SJSA1 (cell line): ENCODE measurements around the gene CLDN22. TPM values are rescaled to one million over a fixed set of nuclear protein-coding genes. Genes with fewer than 3 reads are reported as not detected.

Experiments
- DNase-seq, 2 experiments: peaks; one replicate each; pipeline ENCODE4 v3.0.0-alpha.2; 2015 to 2020; ENCODE audit warnings: low spot score in 2 of 2, low read depth in 1 of 2
- H3K27ac ChIP-seq: fragments of 250-450 bp; sonication (Bioruptor Pico); 2 replicates; pipeline ENCODE4 v1.5.1; 2020; ENCODE audit warnings: mild to moderate bottlenecking, moderate library complexity
- H3K27me3 ChIP-seq: fragments of 250-450 bp; sonication (Bioruptor Pico); replicated peaks from 2 replicates; pipeline ENCODE4 v1.5.1; 2020; ENCODE audit warnings: mild to moderate bottlenecking, moderate library complexity
- H3K36me3 ChIP-seq: fragments of 250-450 bp; sonication (Bioruptor Pico); 2 replicates; pipeline ENCODE4 v1.5.1; 2020; ENCODE audit warnings: mild to moderate bottlenecking
- H3K4me1 ChIP-seq: fragments of 250-450 bp; sonication (Bioruptor Pico); replicated peaks from 2 replicates; pipeline ENCODE4 v1.6.1; 2021; ENCODE audit warnings: mild to moderate bottlenecking
- H3K4me3 ChIP-seq: fragments of 250-450 bp; sonication (Bioruptor Pico); 2 replicates; pipeline ENCODE4 v1.5.1; 2020; ENCODE audit warnings: mild to moderate bottlenecking
- H3K9me3 ChIP-seq: fragments of 250-450 bp; sonication (Bioruptor Pico); replicated peaks from 2 replicates; pipeline ENCODE4 v1.5.1; 2020; ENCODE audit warnings: mild to moderate bottlenecking
- total RNA-seq: library from RNA; depleted of rRNA; stranded (reverse); fragments of >200 nt; shearing (Covaris generic); gene quantifications from 2 replicates; pipeline ENCODE4 v1.2.3, GENCODE V29; 2014; rRNA removed

CLDN22 gene
- not detected in 2 replicates for total RNA-seq

DNA sequence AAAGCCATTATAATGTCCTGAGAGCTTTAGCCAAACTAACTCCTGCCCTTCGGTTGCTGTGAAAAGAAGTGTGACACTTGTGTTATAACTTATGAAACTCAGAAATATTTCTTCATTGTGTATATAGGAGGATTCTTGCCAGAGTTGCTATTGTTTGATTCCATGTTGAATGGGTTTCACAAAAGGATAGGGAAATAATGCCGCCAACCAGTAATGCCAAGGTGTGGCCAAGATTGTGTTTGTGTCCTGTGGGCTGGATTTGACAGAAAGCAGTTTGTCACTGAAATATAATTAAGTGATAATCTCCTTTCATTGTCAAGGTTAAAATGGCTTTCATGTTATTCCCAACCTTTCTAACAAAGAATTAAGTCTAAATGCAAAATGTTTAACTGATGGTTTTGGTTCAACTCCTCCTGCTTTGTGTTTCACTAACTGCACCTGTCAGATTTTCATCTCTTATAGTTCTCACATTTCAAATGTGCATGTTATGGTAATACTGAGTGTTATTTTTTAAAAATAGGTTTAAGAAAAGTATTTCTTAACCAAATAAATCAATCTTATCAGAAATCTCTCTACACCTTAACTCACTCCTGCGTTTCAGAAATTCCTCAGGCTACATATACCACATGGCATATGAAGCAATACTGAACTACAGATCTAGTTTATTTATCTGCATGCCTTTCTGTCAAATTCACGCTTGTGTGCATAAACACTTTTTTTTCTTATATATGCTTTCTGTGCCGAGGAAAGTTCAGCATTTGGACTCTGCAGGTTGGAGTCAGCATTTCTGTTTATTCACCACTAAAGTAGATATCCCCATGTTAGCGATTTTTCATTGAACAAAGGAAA, at the start of gene CLDN22:
TSS of gene CLDN22 (minus strand) at position 66 of the 849 bp plus-strand sequence. CDS start at position 8, 58 bp downstream.
- Histone ChIP-seq H3K27ac (no peak within 1 kb of the TSS), H3K4me3 (no peak within 1 kb of the TSS), H3K36me3 (peaks cover 22% of the 10 kb centered on the region), H3K27me3 (no peaks in the 10 kb centered on the region), H3K4me1 (no peaks in the 10 kb centered on the region), H3K9me3 (no peaks in the 10 kb centered on the region; the same call in 1 of the 2 replicates)
- DNase-seq, result no peak

- no peaks in the 10 kb centered on the region for H3K4me1 ChIP-seq
- H3K27ac ChIP-seq, result no peak overlapping the region
- H3K4me3 ChIP-seq, result no peak overlapping the region
- DNase-seq, result no peak
- no peaks in the 10 kb centered on the region for H3K9me3 ChIP-seq
- H3K36me3 ChIP-seq, result no peaks in the 10 kb centered on the region
- H3K27me3 ChIP-seq, result no peaks in the 10 kb centered on the region
Measured at GRCh38 chr4:183369073-183369472, 49.0 kb upstream of the CLDN22 start.

DNA sequence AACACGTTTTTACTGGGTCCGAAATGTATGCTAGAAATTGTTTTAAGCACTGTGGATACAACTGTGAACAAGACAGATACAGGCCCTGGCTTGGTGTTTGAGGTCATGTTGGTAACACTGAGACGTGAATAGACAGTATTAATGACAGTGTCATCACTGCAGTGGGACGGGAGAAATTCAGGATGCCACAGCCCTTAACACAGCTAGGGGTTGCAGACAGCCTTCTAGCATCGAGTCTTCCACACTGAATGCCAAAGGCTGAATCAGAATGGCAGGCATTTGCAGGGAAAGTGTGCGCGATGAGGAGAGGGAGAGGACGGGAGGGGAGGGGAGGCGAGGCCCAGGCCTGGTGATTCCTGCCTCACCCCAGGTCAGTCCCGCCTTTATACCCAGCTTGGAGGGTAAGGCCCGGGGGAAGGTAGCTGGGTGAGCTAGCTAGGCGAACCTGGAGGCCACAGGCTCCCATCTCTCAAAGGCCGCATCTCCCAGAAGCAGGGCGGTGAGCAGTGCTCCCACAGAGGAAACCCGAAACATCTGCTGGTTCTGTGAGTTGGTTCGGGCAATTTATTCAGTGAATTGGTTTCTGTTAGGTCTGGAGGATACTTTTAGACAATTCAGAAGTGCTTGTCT, 46.2 kb upstream of the CLDN22 start:
- Histone ChIP-seq H3K9me3 (no peaks in the 10 kb centered on the region; the same call in 1 of the 2 replicates), H3K4me3 (no peak overlapping the region), H3K27ac (no peak overlapping the region), H3K36me3 (no peaks in the 10 kb centered on the region), H3K27me3 (no peaks in the 10 kb centered on the region), H3K4me1 (no peaks in the 10 kb centered on the region)
- DNase-seq, result no peak

DNA sequence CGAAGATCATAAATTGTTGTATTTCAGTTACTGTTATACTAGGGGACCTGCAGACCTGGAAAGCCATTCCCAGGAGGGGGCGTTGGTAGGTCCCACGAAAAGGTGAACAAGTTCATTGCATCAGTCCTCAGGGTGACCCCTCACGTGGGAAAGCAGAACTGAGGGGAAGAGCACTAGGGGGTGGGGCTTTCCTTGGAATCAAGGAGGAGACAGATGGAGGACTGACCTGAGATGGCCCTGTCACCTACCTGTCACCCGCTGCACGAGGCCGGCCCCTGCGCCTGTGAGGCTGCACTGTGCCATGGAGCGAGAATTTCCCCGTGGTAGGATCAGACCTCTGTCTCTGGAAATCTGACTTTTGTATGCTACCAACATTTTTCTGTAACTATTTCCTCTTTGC, 43.9 kb upstream of the CLDN22 start:
- H3K27me3 ChIP-seq, result no peaks in the 10 kb centered on the region
- H3K4me3 ChIP-seq, result no peak overlapping the region
- no peak overlapping the region for H3K27ac ChIP-seq
- no peaks in the 10 kb centered on the region for H3K4me1 ChIP-seq
- H3K9me3 ChIP-seq, result no peaks in the 10 kb centered on the region; the same call in none of the 2 replicates
- no peak for DNase-seq
- H3K36me3 ChIP-seq, result no peaks in the 10 kb centered on the region

GRCh38 chr4:183362916-183363542, 43.0 kb upstream of the CLDN22 start:
- Histone ChIP-seq H3K27ac (no peak overlapping the region), H3K4me3 (no peak overlapping the region), H3K4me1 (no peaks in the 10 kb centered on the region), H3K9me3 (peaks cover 8% of the 10 kb centered on the region), H3K36me3 (no peaks in the 10 kb centered on the region), H3K27me3 (no peaks in the 10 kb centered on the region)
- no peak for DNase-seq

DNA sequence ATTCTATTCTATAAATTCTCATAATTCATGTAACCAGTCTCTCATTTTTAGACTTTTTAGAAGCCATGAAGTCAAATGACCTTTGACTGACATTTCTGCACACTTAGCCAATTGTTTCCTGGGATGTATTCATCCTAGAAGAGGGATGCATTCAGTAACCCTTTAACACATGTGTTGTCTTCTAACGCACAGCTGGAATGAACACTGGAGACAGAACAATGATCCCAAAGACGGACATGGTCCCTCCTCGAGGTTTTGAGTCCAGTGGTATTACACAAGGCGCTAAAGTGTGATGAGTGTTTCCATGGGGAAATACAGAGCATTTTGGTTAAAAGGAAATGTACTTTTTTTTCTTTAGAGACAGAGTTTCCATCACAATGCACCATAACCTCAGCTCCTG, 42.0 kb upstream of the CLDN22 start:
- H3K27me3 ChIP-seq, result no peaks in the 10 kb centered on the region
- H3K27ac ChIP-seq, result no peak overlapping the region
- no peaks in the 10 kb centered on the region for H3K4me1 ChIP-seq
- DNase-seq, result no peak
- H3K9me3 ChIP-seq, result peaks cover 8% of the 10 kb centered on the region
- no peak overlapping the region for H3K4me3 ChIP-seq
- no peaks in the 10 kb centered on the region for H3K36me3 ChIP-seq

GRCh38 chr4:183360161-183360919, 40.3 kb upstream of the CLDN22 start:
- DNase-seq, result no peak
- H3K27me3 ChIP-seq, result no peaks in the 10 kb centered on the region
- peaks cover 6% of the 10 kb centered on the region; the same call in 1 of the 2 replicates for H3K4me1 ChIP-seq
- H3K9me3 ChIP-seq, result peaks cover 8% of the 10 kb centered on the region
- H3K27ac ChIP-seq, result peak overlapping the region; percentile 35
- H3K4me3 ChIP-seq, result no peak overlapping the region
- no peaks in the 10 kb centered on the region for H3K36me3 ChIP-seq

- H3K4me1 ChIP-seq, result peaks cover 6% of the 10 kb centered on the region; the same call in 1 of the 2 replicates
- no peaks in the 10 kb centered on the region for H3K36me3 ChIP-seq
- H3K27ac ChIP-seq, result no peak overlapping the region
- H3K27me3 ChIP-seq, result no peaks in the 10 kb centered on the region
- DNase-seq, result no peak
- H3K9me3 ChIP-seq, result peaks cover 8% of the 10 kb centered on the region
- H3K4me3 ChIP-seq, result no peak overlapping the region
Measured at GRCh38 chr4:183358215-183358755, 38.2 kb upstream of the CLDN22 start.

DNA sequence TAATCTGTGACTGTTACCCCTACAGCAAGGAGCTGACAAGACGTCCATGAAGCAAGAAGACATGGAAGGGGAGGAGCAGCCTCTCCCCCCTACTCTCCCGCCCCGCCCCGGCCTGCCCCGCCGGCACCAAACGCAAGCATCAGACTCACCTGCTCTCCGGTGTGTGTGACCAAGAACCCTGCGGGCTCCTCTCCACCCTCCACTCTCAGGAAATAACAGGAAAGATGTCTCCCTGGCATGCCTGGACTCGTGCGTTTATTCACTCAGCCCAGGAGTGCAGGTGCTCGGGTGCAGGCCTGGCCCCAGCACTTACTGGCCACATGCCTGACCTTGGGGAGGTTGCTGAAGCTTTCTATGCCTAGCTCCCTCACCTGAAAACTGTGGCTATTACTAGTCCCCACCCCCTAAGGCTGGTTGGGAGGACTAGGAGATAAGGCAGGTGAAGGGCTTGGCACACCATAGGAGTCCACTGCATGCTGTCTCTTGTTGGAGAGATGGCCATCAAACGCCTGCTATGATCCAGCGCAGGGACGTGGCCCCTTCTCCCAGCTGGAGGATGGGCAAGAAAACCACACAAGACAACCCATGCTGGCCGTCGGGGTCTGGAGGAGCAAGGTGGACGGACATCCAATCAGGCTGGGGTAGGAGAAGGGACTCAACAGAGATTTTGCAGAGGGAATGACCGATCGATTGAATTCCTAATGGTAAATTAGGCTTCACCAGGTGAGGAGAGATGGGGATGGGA, 37.0 kb upstream of the CLDN22 start:
- Histone ChIP-seq H3K27ac (no peak overlapping the region), H3K4me3 (no peak overlapping the region), H3K36me3 (no peaks in the 10 kb centered on the region), H3K4me1 (peaks cover 6% of the 10 kb centered on the region; the same call in 1 of the 2 replicates), H3K27me3 (no peaks in the 10 kb centered on the region), H3K9me3 (peaks cover 8% of the 10 kb centered on the region)
- no peak for DNase-seq

DNA sequence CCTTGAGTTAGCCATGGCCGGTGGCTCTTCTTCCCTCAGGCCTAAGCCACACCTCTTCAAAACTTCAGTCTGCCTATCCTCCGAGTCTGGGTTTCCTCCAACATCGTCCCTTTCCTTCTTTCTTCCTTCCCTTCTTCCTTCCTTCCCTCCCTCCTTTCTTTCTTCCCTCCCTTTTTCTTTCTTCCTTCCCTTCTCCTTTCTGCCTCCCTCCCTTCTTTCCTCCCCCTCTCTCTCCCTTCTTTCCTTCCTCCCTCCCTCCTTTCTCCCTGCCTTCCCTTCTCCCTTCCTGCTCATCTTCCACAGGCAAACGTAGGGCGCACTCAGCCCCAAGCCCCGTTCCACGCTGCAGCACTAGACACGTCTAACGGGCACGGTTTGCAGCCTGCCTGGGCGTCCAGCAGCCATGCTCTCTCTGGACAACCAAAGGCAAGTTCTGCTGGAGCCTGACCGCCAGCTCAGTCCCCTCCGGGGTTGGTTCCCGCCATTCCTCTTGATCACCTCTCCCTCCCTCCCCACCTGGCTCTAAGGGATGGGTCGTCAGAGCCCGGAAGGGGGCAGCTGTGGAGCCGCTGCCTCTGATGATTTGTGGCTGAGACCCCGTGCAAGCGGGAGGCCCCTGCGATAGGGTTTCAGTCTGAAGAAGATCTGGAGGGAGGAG, 36.2 kb upstream of the CLDN22 start:
- H3K27ac ChIP-seq, result no peak overlapping the region
- no peak for DNase-seq
- no peaks in the 10 kb centered on the region for H3K36me3 ChIP-seq
- no peaks in the 10 kb centered on the region for H3K27me3 ChIP-seq
- H3K4me1 ChIP-seq, result peaks cover 6% of the 10 kb centered on the region; the same call in 1 of the 2 replicates
- H3K9me3 ChIP-seq, result peaks cover 8% of the 10 kb centered on the region; the same call in 1 of the 2 replicates
- H3K4me3 ChIP-seq, result no peak overlapping the region

DNA sequence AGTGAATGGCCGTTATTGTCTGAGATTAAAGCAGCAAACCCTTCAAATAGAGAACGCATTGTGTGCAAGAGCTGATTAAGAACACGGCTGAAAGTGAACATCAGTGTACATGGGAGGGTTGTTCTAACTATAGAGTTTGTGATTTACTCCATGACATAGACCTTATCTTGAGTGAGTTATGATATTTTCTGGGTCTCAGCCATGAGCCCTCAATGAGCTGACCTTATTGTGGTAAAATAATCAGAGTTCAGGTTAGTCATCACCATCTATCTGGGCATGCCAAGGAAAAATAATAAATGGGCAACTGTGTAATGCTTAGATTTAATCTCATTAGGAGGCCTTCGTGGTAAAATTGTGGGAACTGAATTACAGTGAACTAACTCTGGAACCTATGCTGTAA, 35.3 kb upstream of the CLDN22 start:
- peaks cover 8% of the 10 kb centered on the region; the same call in 1 of the 2 replicates for H3K9me3 ChIP-seq
- H3K27ac ChIP-seq, result no peak overlapping the region
- no peaks in the 10 kb centered on the region for H3K36me3 ChIP-seq
- no peak for DNase-seq
- H3K4me3 ChIP-seq, result no peak overlapping the region
- peaks cover 6% of the 10 kb centered on the region; the same call in 1 of the 2 replicates for H3K4me1 ChIP-seq
- no peaks in the 10 kb centered on the region for H3K27me3 ChIP-seq

DNA sequence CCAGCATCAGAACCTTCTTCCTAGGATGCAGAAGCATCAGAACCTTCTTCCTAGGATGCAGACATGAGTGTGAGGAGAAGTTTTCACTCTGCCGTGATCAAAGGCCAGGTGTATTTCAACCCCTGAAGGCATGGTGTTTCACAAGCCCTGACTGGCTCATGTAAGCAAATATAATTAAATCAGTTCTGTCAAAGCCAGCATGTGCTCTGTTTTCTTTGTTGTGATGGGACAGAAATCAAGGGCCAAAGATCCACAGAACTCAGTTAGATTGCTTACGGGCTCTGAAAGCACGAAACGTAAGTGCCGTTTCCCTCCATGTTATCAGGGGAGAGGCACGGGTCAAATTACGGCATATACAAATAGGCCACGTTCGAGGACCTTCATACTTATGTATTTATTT, 34.1 kb upstream of the CLDN22 start:
- no peak overlapping the region for H3K4me3 ChIP-seq
- no peaks in the 10 kb centered on the region for H3K36me3 ChIP-seq
- peaks cover 11% of the 10 kb centered on the region for H3K4me1 ChIP-seq
- H3K27me3 ChIP-seq, result no peaks in the 10 kb centered on the region
- no peak for DNase-seq
- no peak overlapping the region for H3K27ac ChIP-seq
- peaks cover 8% of the 10 kb centered on the region; the same call in 1 of the 2 replicates for H3K9me3 ChIP-seq
